Suprapubic skin (tissue), 4 donors: ENCODE data around the gene DDX4.

ENCODE experiments used
- CTCF ChIP-seq, 2 donors: fragments of 200-600 bp in 1 of 2; fragments of 450-650 bp in 1 of 2; sonication (generic) in 1 of 2; IDR thresholded peaks; one replicate each; pipeline ENCODE4 v1.5.1; 2016 to 2019; ENCODE audit warnings: antibody characterized with exemption in 2 of 2, mild to moderate bottlenecking in 1 of 2, moderate library complexity in 1 of 2
- EP300 ChIP-seq: sonication (generic); formaldehyde crosslinking; IDR thresholded peaks from one replicate; pipeline ENCODE4 v1.6.1; 2017; ENCODE audit warnings: antibody characterized with exemption
- POLR2A ChIP-seq, 2 donors: fragments of 450-650 bp; IDR thresholded peaks; one replicate each; pipeline ENCODE4 v1.6.1; 2017; ENCODE audit warnings: antibody characterized with exemption in 2 of 2, mild to moderate bottlenecking in 2 of 2, moderate library complexity in 2 of 2
- POLR2AphosphoS5 ChIP-seq, 3 donors: sonication (generic); formaldehyde crosslinking; IDR thresholded peaks; one replicate each; pipeline ENCODE4 v1.6.1; 2017; ENCODE audit warnings: antibody characterized with exemption in 3 of 3

GRCh38 chr5:55851675-55851979, 113.8 kb downstream of the DDX4 start:
- TF ChIP-seq POLR2A (IDR thresholded peaks at IDR 0.05) (no peak), CTCF (IDR thresholded peaks at IDR 0.05) (no peak), POLR2AphosphoS5 (IDR thresholded peaks at IDR 0.05) (no peak), EP300 (no peak)
